Skeletal muscle satellite cell (primary cell): Measurements from ENCODE around the gene PRRC2B.

Source experiments
- H3K27me3 ChIP-seq: 2 replicates; pipeline ENCODE4 v1.7.0; 2013; ENCODE audit warnings: low read length; ENCODE audit not compliant: control insufficient read depth, insufficient read depth
- H3K36me3 ChIP-seq: 2 replicates; pipeline ENCODE4 v1.7.0; 2013; ENCODE audit warnings: mild to moderate bottlenecking, control low read depth, low read length; ENCODE audit not compliant: insufficient read depth
- H3K4me1 ChIP-seq: 2 replicates; pipeline ENCODE4 v1.7.0; 2013; ENCODE audit warnings: low read length; ENCODE audit not compliant: control insufficient read depth, insufficient read depth
- H3K4me2 ChIP-seq: 2 replicates; pipeline ENCODE4 v1.7.0; 2013; ENCODE audit warnings: mild to moderate bottlenecking, low read length
- H3K4me3 ChIP-seq: 2 replicates; pipeline ENCODE4 v1.7.0; 2013; ENCODE audit warnings: low read length
- H3K9ac ChIP-seq: 2 replicates; pipeline ENCODE4 v1.7.0; 2013; ENCODE audit warnings: mild to moderate bottlenecking, low read depth, low read length, moderate library complexity
- H3K9me3 ChIP-seq: replicated peaks from 2 replicates; pipeline ENCODE4 v1.7.0; 2013; ENCODE audit warnings: mild to moderate bottlenecking, control low read depth, low read length

PRRC2B gene

DNA sequence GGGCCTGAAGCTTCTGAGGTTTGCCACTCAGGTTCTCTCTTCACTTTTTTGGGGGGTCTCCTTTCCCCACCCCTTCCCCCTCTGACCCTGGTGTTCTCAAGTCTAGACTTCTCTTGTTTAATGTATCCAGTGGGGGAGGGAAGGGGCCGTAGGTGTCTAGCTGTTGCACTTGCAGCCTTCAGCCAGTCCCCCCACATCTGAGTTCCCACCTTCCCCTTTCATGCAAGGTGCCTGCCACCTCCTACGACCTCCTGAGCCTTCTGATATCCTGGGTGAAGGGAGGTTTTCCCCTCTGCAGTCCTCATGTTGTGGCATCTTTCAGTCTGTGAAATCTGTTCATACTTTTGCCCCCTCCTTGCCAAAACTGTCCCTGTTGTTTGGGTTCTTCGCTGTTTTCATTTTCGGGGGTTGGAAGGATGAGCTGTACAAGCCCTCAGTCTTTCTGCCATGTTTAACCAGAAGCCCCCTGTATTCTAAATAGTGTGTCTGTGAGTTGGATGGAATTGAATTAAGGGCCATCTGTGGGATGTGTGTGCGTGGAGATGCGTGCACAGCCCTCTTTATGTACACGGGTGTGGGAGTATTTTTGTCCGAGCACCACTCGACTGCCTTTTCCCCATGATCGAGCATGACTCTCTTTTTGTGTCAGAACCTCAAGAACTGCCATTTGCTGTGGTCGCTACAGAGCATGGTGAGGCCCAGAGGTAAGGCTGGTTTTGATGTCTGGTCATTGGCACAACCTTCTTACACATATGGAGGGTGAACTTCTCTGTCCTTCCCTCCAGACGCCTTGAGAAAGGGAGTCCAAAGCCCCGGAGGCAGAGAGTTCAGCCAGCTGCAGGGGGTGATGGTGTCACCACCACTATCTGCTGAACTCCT lies 23.6 kb downstream of the PRRC2B start:
- Histone ChIP-seq H3K4me3 (no peak overlapping the region), H3K9ac (no peak overlapping the region), H3K9me3 (no peaks in the 10 kb centered on the region), H3K36me3 (peaks cover 15% of the 10 kb centered on the region), H3K4me2 (peak overlapping the region; percentile 38), H3K4me1 (peaks cover 49% of the 10 kb centered on the region), H3K27me3 (no peaks in the 10 kb centered on the region)

DNA sequence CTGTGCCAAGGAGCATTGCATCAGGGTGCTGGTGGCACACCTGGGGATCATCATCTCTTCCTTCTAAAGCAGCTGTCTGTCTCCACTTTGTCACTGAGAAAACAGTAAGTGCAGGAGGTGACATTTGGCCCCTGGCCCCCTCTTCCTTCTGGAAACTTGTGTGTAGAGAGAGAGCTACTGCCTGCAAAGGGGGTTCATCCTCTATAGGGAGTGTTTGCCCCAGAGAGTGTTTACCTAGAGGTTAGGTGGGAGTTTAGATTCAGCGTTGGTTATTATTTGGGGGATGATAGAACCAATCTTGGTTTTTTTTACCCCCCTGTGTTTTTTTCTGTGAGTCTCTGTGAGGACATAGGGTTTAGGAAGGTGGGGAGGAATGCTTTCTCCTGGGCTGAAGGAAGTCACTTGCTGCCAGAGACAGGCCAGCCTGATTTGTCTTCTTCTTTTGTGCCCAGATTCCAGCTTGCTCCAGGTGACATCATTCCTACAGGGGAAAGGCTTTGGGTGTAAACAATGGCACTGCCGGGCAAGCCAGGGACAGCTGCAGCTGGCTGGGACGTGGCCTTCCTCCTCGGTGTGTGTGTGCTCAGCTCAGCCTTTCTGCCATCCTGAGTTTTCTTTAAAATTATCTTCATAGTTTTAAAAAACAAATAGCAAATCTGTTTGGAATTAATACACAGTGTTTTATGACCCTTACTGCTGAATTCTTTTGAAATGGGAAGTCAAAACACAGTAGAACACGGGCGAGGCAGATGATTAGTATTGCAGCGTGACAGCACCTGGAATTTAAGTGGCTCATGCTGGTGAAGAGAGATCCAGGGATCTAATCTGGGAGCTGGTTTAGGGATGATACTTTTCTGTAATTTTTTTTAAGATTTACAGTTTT lies 24.5 kb downstream of the PRRC2B start:
- H3K4me1 ChIP-seq: peaks cover 58% of the 10 kb centered on the region
- peaks cover 15% of the 10 kb centered on the region for H3K36me3 ChIP-seq

DNA sequence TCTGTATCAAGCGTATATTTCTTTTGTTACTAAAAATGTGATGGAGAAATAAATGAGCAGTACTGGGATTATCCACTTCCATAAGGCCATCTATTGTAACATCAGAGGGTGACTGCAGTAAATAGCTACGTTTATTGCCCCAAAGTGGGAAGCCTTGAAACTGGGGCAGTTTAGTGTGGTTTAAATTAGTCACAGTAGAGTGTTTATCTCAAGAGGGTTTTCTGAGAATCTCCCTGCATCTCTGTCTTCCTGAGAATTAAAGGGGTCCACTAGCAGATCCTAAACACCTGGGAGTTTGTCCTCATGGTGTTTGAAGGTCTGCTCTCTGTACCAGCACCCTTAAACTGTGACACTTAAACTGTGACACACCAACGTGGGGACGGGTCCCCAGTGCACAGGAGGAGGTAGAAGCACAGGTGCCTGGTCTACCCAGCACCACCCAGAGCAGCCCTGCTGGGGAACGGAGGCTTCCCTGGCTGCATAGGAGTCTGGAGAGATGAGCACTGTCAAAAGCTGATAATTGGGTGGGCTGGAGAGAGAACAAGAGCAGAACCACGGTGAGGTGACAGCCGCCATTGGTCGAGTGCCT lies 25.2 kb downstream of the PRRC2B start:
- Histone ChIP-seq H3K4me3 (no peak overlapping the region), H3K27me3 (no peaks in the 10 kb centered on the region), H3K9me3 (no peaks in the 10 kb centered on the region), H3K4me2 (peak overlapping the region; percentile 38), H3K36me3 (peaks cover 16% of the 10 kb centered on the region), H3K4me1 (peaks cover 66% of the 10 kb centered on the region), H3K9ac (no peak overlapping the region)

More for the DNA sequence above, 24.5 kb downstream of the PRRC2B start:
- no peak overlapping the region for H3K9ac ChIP-seq
- H3K4me3 ChIP-seq: no peak overlapping the region
- H3K27me3 ChIP-seq: no peaks in the 10 kb centered on the region
- no peaks in the 10 kb centered on the region for H3K9me3 ChIP-seq
- H3K4me2 ChIP-seq: peak overlapping the region; percentile 38

DNA sequence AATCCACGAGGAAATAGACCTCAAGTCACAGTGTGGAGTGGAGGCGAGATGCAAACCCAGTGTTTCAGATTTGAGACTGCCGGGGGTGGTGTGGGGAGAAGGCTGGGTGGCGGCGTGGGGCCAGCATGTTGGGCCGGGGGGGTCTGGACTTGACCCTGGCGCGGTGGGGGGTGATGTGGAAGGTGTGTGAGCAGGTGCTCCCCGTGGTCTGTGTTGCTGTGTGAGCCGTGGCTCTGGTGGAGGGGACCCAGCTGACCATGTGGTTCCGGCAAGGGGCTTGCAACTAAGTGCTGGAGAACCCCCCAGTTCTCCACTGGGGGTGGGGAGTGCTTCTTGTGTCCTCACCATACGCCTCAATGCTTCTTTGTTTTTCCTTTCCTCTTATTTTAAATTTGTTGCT lies 25.8 kb downstream of the PRRC2B start:
- H3K9ac ChIP-seq: no peak overlapping the region
- H3K9me3 ChIP-seq: no peaks in the 10 kb centered on the region
- no peaks in the 10 kb centered on the region for H3K27me3 ChIP-seq
- no peak overlapping the region for H3K4me3 ChIP-seq
- H3K4me2 ChIP-seq: no peak overlapping the region
- peaks cover 66% of the 10 kb centered on the region for H3K4me1 ChIP-seq
- peaks cover 17% of the 10 kb centered on the region for H3K36me3 ChIP-seq

DNA sequence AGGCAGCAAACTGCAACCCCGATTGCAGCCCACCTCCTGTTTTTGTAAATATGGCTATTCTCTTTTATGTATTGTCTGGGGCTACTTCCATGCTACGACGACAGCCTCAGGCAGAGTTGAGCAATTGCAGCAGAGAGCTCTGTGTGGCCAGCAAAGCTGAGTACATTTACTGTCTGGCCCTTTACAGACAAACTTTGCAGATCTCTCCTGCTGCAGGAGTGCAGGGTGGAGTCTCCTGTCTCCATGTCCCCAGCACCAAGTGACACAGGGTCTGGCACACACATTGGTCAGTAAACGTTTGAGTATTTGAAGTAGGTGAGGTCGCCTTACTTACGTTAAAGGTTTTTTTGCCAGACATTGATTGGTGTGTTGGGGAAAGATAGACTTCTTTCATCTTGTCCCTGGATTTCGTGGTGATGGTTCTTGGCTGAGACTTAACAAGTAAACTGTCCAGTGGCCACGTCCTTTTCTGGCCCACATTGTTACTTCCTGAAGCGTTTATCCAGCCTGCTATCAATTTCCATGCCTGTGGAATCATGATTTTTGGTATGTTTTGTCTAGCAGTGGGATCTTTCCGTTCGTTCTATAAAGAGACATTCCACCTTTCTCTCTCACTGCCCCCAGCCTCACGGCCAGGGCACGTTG lies 27.2 kb downstream of the PRRC2B start:
- Histone ChIP-seq H3K9ac (no peak overlapping the region), H3K36me3 (peaks cover 17% of the 10 kb centered on the region), H3K4me3 (no peak overlapping the region), H3K4me1 (peaks cover 66% of the 10 kb centered on the region), H3K4me2 (peak overlapping the region; percentile 40), H3K27me3 (no peaks in the 10 kb centered on the region), H3K9me3 (no peaks in the 10 kb centered on the region)

DNA sequence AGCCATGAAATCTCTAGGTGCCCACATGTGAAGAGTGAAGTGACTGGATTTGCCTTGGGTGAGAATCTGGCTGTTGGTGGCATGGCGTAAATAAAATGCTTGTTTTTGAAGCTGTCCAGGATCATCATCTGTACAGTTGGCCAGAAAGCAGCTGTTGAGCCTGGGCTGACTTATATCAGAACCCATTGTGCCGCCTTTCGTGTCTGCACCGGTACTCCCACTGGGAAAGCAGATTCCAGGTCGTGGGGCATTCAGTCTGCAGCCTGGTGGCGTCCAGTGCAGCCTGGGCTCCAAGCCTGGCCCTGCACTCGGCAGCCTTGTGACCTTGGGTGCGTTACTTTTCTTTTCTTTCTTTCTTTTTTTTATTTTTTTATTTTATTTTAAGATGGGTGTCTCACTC lies 27.8 kb downstream of the PRRC2B start:
- Histone ChIP-seq H3K4me1 (peaks cover 68% of the 10 kb centered on the region), H3K9me3 (no peaks in the 10 kb centered on the region), H3K36me3 (peaks cover 20% of the 10 kb centered on the region), H3K4me2 (peak overlapping the region; percentile 40), H3K27me3 (no peaks in the 10 kb centered on the region), H3K9ac (no peak overlapping the region), H3K4me3 (no peak overlapping the region)

DNA sequence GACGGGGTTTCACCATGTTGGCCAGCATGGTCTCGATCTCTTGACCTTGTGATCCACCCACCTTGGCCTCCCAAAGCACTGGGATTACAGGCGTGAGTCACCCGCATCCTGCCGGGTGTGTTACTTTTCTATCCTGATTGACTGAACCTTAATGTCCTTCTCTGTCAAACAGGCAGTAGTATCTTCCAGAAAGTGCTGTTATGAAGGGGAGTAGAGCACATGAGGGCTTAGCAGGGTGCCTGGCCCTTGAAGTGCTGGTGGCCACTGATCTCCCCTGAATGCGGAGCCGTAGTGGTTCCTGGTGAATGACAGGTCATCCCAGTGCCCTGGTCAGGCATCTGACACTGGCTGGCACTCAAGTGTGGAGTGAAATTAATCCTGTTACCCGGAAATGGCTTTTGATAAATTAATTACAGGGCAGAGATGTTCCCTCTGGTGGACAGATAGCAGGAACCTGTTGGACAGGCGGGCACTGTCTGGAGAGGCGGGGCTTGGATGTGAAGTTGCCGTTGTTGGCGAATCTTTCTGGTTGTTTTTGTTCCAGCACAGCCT lies 28.4 kb downstream of the PRRC2B start:
- Histone ChIP-seq H3K27me3 (no peaks in the 10 kb centered on the region), H3K4me2 (peak overlapping the region; percentile 57), H3K36me3 (peaks cover 24% of the 10 kb centered on the region), H3K9ac (no peak overlapping the region), H3K9me3 (no peaks in the 10 kb centered on the region), H3K4me3 (no peak overlapping the region), H3K4me1 (peaks cover 66% of the 10 kb centered on the region)

DNA sequence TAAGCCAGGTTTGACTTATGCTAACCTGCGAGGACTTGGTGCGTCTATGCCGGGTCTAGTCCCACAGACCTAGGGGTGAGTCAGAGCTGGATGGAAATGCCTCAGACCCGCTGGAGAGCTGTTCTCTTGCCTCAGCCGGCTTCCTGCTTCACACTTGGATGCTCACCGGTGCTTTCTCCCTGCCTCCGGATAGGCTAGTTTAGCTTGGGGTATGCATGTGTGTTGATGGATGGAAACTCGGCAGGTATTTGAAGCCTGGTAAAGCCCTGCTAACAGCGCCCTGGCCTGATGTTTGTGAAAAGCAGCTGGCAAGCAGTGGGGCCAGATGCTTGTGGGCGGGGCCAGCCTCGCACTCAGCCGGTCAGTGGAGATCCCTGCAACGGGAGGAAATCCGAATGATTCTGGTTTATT lies 29.3 kb downstream of the PRRC2B start:
- H3K9ac ChIP-seq: no peak overlapping the region
- H3K4me2 ChIP-seq: peak overlapping the region; percentile 57
- peaks cover 15% of the 10 kb centered on the region for H3K36me3 ChIP-seq
- no peaks in the 10 kb centered on the region for H3K27me3 ChIP-seq
- H3K4me3 ChIP-seq: no peak overlapping the region
- H3K9me3 ChIP-seq: no peaks in the 10 kb centered on the region
- H3K4me1 ChIP-seq: peaks cover 57% of the 10 kb centered on the region

DNA sequence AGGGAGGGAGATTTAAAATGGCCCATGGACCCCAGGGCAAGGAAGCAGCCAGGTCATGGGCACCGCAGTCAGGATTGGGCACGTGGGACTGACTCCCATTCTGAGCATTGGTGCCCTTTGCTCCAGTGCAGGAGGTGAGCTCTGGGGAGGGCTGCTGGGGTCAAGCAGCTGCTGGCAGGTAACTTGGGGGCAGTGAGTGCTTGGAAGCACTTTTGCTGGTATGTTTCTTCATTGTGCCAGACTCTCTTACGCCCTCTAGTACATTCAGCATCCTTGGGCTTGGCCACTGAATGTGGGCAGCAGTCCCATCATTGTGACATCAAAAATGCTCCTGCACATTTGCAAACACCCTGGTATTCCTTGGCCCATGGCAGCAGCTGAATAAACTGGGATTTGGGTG lies 32.7 kb downstream of the PRRC2B start:
- no peak overlapping the region for H3K4me3 ChIP-seq
- H3K4me1 ChIP-seq: peaks cover 35% of the 10 kb centered on the region
- no peak overlapping the region for H3K9ac ChIP-seq
- peaks cover 15% of the 10 kb centered on the region for H3K36me3 ChIP-seq
- H3K27me3 ChIP-seq: no peaks in the 10 kb centered on the region
- no peaks in the 10 kb centered on the region for H3K9me3 ChIP-seq
- no peak overlapping the region for H3K4me2 ChIP-seq

DNA sequence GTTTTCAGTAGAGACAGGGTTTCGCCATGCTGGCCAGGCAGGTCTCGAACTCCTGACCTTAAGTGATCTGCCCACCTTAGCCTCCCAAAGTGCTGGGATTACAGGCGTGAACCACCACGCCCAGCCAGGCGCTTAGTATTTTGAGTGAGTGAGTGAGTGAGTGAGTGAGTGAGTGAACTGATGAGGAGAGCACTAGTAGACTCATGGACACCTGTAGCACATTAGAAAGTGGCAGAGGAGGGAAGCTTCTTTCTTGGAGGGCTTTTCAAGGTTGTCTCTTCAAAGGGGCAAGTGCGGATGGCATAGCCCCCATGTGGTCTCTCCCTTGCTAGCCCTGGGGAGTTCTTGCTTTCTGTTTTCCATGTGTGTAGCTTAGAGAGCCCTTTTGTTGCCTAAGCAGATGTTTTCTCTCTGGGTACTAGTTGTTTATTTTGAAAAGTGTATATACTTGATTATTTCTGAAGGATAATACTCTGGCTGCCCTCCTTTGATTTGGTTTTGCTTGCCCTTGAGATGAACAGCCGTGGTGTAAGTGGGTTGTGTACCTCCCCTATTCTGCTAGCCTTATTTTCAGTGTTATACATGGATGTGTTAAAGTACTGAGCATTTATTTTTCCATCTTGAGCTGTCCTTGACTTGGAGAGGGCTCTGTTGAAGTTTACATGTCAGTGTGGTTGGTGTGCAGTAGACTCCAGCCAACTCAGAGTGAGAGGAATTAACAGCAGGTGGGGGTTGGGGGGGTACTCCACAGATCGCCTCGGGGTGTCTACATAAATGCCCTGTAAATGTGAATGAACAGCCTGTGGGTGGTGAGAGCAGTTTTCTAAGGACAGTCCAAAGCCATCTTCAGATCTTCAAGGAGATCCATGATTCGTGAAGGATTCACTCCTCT lies 35.5 kb downstream of the PRRC2B start:
- Histone ChIP-seq H3K9me3 (no peaks in the 10 kb centered on the region), H3K4me1 (peaks cover 29% of the 10 kb centered on the region), H3K9ac (no peak overlapping the region), H3K36me3 (peaks cover 35% of the 10 kb centered on the region), H3K4me2 (no peak overlapping the region), H3K4me3 (no peak overlapping the region), H3K27me3 (no peaks in the 10 kb centered on the region)
